GM18861 (cell line): ENCODE results near the gene JPH2.

Source experiments
- ATAC-seq: cut with Tn5 transposase; IDR thresholded peaks from one replicate; pipeline ENCODE4 v1.9.1; 2021; ENCODE audit not compliant: unreplicated experiment

The JPH2 gene

GRCh38 chr20:44126445-44126844 lies 60.5 kb downstream of the JPH2 start:
- ATAC-seq, result no peak

- no peak for ATAC-seq
These were observed 61.5 kb downstream of the JPH2 start for GRCh38 chr20:44125332-44126127.

- ATAC-seq, result no peak
These were observed 63.0 kb downstream of the JPH2 start for GRCh38 chr20:44123874-44124535.

GRCh38 chr20:44123251-44123650 lies 63.7 kb downstream of the JPH2 start:
- ATAC-seq, result no peak

- ATAC-seq, result no peak
These were observed 66.1 kb downstream of the JPH2 start for GRCh38 chr20:44120676-44121425.

GRCh38 chr20:44118185-44119033 lies 68.6 kb downstream of the JPH2 start:
- ATAC-seq, result no peak

- ATAC-seq, result no peak
These were observed 69.4 kb downstream of the JPH2 start for GRCh38 chr20:44117296-44118184.

GRCh38 chr20:44115762-44116644 lies 71.0 kb downstream of the JPH2 start:
- ATAC-seq, result no peak

GRCh38 chr20:44115181-44115580 lies 71.8 kb downstream of the JPH2 start:
- no peak for ATAC-seq

- no peak for ATAC-seq
These were observed 73.2 kb downstream of the JPH2 start for GRCh38 chr20:44113618-44114376.

- ATAC-seq, result no peak
These were observed 73.9 kb downstream of the JPH2 start for GRCh38 chr20:44112889-44113617.

- ATAC-seq, result no peak
These were observed 74.5 kb downstream of the JPH2 start for GRCh38 chr20:44112456-44112855.

- ATAC-seq, result no peak
These were observed 75.2 kb downstream of the JPH2 start for GRCh38 chr20:44111712-44112335.

- no peak for ATAC-seq
These were observed 76.0 kb downstream of the JPH2 start for GRCh38 chr20:44110816-44111568.

- no peak for ATAC-seq
These were observed 77.0 kb downstream of the JPH2 start for GRCh38 chr20:44109951-44110361.

GRCh38 chr20:44106615-44107014 lies 80.4 kb downstream of the JPH2 start:
- no peak for ATAC-seq
